Activated CD4-positive, alpha-beta T cell treated with anti-CD3 and anti-CD28 coated beads, Interleukin-2, amount 50 U/mL, for 4 hours (primary cell): ENCODE measurements around the gene PIRT.

Experiments used
- DNase-seq, 2 experiments: peaks; one replicate each; pipeline ENCODE4 v3.0.0-alpha.2; 2020

The PIRT gene

GRCh38 chr17:10815319-10815718 is 22.6 kb downstream of the PIRT start:
- DNase-seq, result no peak

GRCh38 chr17:10814075-10814474 is 23.8 kb downstream of the PIRT start:
- DNase-seq, result no peak

GRCh38 chr17:10812674-10813073 is 25.2 kb downstream of the PIRT start:
- no peak for DNase-seq

- no peak for DNase-seq
Measured at GRCh38 chr17:10809605-10810004, 28.3 kb downstream of the PIRT start.

- no peak for DNase-seq
Measured at GRCh38 chr17:10807704-10808128, 30.2 kb downstream of the PIRT start.

- DNase-seq, result no peak
Measured at GRCh38 chr17:10806545-10807262, 31.2 kb downstream of the PIRT start.

- no peak for DNase-seq
Measured at GRCh38 chr17:10805911-10806310, 32.0 kb downstream of the PIRT start.

GRCh38 chr17:10804546-10804945 is 33.3 kb downstream of the PIRT start:
- no peak for DNase-seq

GRCh38 chr17:10803830-10804475 is 33.9 kb downstream of the PIRT start, which contains the start of gene TMEM238L:
Gene TMEM238L (minus strand): TSS chr17:10804099. CDS start chr17:10803963, 136 bp downstream.
- DNase-seq, result no peak

GRCh38 chr17:10803350-10803749 is 34.5 kb downstream of the PIRT start:
- no peak for DNase-seq

- DNase-seq, result no peak
Measured at GRCh38 chr17:10802496-10803284, 35.2 kb downstream of the PIRT start.

- no peak for DNase-seq
Measured at GRCh38 chr17:10799407-10799806, 38.5 kb downstream of the PIRT start.

- no peak for DNase-seq
Measured at GRCh38 chr17:10798910-10799309, 39.0 kb downstream of the PIRT start.

- DNase-seq, result no peak
Measured at GRCh38 chr17:10798332-10798749, 39.5 kb downstream of the PIRT start.

GRCh38 chr17:10797476-10798328 is 40.2 kb downstream of the PIRT start:
- DNase-seq, result no peak

- DNase-seq, result no peak
Measured at GRCh38 chr17:10793816-10794215, 44.1 kb downstream of the PIRT start.

- DNase-seq, result no peak
Measured at GRCh38 chr17:10793256-10793655, 44.6 kb downstream of the PIRT start.

- DNase-seq, result no peak
Measured at GRCh38 chr17:10792151-10792550, 45.7 kb downstream of the PIRT start.

- DNase-seq, result no peak
Measured at GRCh38 chr17:10790491-10791401, 47.1 kb downstream of the PIRT start.

GRCh38 chr17:10789694-10790271 is 48.1 kb downstream of the PIRT start:
- DNase-seq, result no peak
